HG03139 (cell line): ENCODE measurements around the gene BEX2.

Experiments used
- ATAC-seq: cut with Tn5 transposase; IDR thresholded peaks from one replicate; pipeline ENCODE4 v1.9.1; 2021; ENCODE audit not compliant: unreplicated experiment

The BEX2 gene

GRCh38 chrX:103274284-103274683 is 36.5 kb downstream of the BEX2 start:
- no peak for ATAC-seq
